ENCODE data around the gene TNP2. TPM values are rescaled to one million over a fixed set of nuclear protein-coding genes. Genes with fewer than 3 reads are reported as not detected.

The TNP2 gene
- total and polyA plus RNA-seq, 9 of the 15 experiments (the other 6 are each of a cell fraction or from before 2014, with no cell fraction given), result not detected

DNA sequence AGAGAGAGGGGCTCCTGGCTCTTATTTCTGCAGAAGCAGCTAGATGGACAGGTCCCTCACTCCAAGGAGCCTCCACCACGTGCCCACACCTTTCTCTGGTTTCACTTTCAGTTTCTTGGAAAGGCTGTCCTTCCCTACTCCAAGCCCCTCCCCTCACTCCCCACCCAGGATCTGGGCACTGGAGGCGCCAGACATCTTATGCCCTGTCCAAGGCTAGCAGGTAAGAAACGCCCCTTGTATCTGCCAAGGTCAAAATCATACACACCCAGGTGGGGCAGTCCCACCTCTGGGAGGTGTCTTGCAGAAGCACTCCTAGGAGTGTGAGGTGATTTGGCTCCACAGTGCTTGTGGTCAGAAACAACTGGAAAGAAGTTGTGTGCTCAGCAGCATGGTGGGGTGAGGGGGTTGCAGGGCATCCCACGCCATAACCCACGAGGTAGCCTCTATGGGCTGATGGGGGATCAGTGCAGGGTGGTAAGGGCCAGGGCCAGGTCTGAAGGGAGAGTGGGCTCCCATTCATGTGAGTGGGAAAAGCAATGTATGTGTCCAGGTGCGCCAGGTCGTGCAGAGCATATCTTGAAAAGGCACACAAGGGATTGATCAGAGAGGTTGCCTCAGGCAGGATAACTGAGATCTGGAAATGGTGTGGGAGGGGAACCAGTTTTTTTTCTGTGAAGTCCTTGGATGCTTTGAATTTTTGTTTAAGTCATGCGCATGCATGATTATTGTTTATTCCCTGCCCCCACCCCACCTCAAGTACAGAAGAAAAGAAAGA is 43.8 kb upstream of the TNP2 start (continued):
- TF ChIP-seq, protein P1, sequence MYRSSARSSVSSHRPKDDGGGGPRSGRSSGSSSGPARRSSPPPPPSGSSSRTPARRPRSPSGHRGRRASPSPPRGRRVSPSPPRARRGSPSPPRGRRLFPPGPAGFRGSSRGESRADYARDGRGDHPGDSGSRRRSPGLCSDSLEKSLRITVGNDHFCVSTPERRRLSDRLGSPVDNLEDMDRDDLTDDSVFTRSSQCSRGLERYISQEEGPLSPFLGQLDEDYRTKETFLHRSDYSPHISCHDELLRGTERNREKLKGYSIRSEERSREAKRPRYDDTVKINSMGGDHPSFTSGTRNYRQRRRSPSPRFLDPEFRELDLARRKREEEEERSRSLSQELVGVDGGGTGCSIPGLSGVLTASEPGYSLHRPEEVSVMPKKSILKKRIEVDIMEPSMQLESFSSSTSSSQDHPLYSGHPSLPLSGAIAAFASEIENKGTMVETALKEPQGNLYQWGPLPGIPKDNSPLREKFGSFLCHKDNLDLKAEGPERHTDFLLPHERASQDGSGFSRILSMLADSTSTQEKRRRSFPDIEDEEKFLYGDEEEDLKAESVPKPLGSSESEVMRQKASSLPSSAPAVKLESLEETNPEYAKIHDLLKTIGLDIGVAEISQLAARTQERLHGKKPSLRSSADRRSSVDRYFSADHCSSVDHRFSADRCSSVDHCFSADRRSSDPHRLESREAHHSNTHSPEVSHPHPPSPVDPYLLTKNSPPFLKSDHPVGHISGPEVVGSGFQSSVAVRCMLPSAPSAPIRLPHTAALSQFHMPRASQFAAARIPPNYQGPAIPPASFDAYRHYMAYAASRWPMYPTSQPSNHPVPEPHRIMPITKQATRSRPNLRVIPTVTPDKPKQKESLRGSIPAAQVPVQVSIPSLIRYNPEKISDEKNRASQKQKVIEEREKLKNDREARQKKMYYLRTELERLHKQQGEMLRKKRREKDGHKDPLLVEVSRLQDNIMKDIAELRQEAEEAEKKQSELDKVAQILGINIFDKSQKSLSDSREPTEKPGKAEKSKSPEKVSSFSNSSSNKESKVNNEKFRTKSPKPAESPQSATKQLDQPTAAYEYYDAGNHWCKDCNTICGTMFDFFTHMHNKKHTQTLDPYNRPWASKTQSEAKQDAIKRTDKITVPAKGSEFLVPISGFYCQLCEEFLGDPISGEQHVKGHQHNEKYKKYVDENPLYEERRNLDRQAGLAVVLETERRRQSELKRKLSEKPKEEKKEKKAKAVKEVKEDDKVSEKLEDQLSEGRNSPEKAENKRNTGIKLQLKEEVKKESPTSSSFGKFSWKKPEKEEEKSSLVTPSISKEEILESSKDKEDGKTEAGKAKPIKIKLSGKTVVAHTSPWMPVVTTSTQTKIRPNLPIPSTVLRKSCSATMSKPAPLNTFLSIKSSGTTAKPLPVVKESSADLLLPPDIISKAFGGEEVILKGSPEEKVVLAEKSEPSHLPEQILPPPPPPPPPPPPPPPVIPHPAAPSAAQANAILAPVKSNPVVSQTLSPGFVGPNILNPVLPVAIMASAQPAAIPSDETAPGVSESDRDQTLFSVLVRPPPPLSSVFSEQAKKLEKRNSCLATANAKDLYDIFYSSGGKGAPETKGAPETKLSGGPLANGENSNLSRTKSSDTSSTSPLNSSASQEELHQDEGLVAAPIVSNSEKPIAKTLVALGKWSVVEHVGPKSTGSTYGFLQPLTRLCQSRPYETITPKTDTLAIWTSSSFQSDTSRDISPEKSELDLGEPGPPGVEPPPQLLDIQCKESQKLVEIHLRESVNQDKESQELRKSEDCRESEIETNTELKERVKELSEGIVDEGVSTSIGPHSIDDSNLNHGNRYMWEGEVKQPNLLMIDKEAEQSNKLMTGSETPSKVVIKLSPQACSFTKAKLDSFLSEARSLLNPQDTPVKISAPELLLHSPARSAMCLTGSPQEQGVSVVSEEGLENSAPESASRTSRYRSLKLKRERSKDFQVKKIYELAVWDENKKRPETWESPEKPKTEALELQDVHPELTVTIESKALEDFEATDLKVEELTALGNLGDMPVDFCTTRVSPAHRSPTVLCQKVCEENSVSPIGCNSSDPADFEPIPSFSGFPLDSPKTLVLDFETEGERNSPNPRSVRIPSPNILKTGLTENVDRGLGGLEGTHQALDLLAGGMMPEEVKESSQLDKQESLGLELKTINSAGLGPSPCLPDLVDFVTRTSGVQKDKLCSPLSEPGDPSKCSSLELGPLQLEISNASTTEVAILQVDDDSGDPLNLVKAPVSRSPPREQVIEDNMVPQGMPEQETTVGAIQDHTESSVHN (IDR thresholded peaks at IDR 0.05; ENCODE audit: borderline replicate concordance in 1 of 2, low read depth in 1 of 2), result peak in 1 of 2 experiments; percentile 73; a peak in 2 of 4 replicates
- TF ChIP-seq ELF4 (CRISPR knock-in tag; IDR thresholded peaks at IDR 0.05) (no peak), U2AF1 (optimal IDR thresholded peaks at IDR 0.05; ENCODE audit: low read depth, low read length) (no peak), PRMT5 (CRISPR knock-in tag; IDR thresholded peaks at IDR 0.05) (no peak), SIN3A (IDR thresholded peaks at IDR 0.05; ENCODE audit: borderline replicate concordance in 2 of 2, control insufficient read depth in 1 of 2, low read depth in 2 of 2, low read length in 2 of 2) (peak; percentile 16 to 45; a peak in 1 of 4 replicates), MIER1 (IDR thresholded peaks at IDR 0.05; ENCODE audit: low read depth) (no peak), RBM14 (IDR thresholded peaks at IDR 0.05; ENCODE audit: borderline replicate concordance, insufficient read depth, low read depth, low read length) (no peak), LCOR (CRISPR knock-in tag; IDR thresholded peaks at IDR 0.05) (no peak), IRF2 (CRISPR knock-in tag; IDR thresholded peaks at IDR 0.05) (peak; percentile 96)
- TF ChIP-seq, protein P2, sequence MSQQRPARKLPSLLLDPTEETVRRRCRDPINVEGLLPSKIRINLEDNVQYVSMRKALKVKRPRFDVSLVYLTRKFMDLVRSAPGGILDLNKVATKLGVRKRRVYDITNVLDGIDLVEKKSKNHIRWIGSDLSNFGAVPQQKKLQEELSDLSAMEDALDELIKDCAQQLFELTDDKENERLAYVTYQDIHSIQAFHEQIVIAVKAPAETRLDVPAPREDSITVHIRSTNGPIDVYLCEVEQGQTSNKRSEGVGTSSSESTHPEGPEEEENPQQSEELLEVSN (IDR thresholded peaks at IDR 0.05; ENCODE audit: borderline replicate concordance in 1 of 2, extremely low read depth in 1 of 2, insufficient read depth in 1 of 2, insufficient read length in 1 of 2, low read depth in 1 of 2, low read length in 1 of 2, poor library complexity in 1 of 2, severe bottlenecking in 1 of 2), result peak in 1 of 2 experiments; percentile 42
- TF ChIP-seq, protein P3, sequence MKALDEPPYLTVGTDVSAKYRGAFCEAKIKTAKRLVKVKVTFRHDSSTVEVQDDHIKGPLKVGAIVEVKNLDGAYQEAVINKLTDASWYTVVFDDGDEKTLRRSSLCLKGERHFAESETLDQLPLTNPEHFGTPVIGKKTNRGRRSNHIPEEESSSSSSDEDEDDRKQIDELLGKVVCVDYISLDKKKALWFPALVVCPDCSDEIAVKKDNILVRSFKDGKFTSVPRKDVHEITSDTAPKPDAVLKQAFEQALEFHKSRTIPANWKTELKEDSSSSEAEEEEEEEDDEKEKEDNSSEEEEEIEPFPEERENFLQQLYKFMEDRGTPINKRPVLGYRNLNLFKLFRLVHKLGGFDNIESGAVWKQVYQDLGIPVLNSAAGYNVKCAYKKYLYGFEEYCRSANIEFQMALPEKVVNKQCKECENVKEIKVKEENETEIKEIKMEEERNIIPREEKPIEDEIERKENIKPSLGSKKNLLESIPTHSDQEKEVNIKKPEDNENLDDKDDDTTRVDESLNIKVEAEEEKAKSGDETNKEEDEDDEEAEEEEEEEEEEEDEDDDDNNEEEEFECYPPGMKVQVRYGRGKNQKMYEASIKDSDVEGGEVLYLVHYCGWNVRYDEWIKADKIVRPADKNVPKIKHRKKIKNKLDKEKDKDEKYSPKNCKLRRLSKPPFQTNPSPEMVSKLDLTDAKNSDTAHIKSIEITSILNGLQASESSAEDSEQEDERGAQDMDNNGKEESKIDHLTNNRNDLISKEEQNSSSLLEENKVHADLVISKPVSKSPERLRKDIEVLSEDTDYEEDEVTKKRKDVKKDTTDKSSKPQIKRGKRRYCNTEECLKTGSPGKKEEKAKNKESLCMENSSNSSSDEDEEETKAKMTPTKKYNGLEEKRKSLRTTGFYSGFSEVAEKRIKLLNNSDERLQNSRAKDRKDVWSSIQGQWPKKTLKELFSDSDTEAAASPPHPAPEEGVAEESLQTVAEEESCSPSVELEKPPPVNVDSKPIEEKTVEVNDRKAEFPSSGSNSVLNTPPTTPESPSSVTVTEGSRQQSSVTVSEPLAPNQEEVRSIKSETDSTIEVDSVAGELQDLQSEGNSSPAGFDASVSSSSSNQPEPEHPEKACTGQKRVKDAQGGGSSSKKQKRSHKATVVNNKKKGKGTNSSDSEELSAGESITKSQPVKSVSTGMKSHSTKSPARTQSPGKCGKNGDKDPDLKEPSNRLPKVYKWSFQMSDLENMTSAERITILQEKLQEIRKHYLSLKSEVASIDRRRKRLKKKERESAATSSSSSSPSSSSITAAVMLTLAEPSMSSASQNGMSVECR (CRISPR knock-in tag; IDR thresholded peaks at IDR 0.05), result no peak

Data from K562 (cell line).